DOHH2 (cell line): Measurements from ENCODE around the gene PCSK7.

Source experiments
- CTCF ChIP-seq: fragments of 200-600 bp; sonication (generic); IDR thresholded peaks from one replicate; pipeline ENCODE4 v1.5.1; 2014; ENCODE audit warnings: antibody characterized with exemption, mild to moderate bottlenecking, low read depth, low read length; ENCODE audit not compliant: poor library complexity, severe bottlenecking
- EZH2phosphoT487 ChIP-seq: fragments of 200-600 bp; sonication (generic); IDR thresholded peaks from 2 replicates; pipeline ENCODE4 v1.6.1; 2017; ENCODE audit warnings: borderline replicate concordance, mild to moderate bottlenecking, antibody characterized with exemption, low read length, moderate library complexity, mixed read lengths

GRCh38 chr11:117259417-117259816 lies 27.5 kb upstream of the PCSK7 start:
- TF ChIP-seq CTCF: no peak
- no peak for TF ChIP-seq EZH2phosphoT487
